Heart left ventricle (tissue), 16 donors: ENCODE measurements around the gene NINJ1. TPM values are rescaled to one million over a fixed set of nuclear protein-coding genes. Genes with fewer than 3 reads are reported as not detected.

Experiments
- ATAC-seq, 4 donors: fragments of 200-7000 bp; cut with Tn5 transposase; one replicate each; pipeline ENCODE4 v1.9.1; 2020 to 2022; ENCODE audit warnings: moderate library complexity in 4 of 4, mild to moderate bottlenecking in 3 of 4, moderate number of reproducible peaks in 1 of 4
- DNase-seq, 5 donors: peaks; one replicate each; pipeline ENCODE4 v3.0.0-alpha.2; 2020
- H3K27ac ChIP-seq, 12 donors: fragments of 200-600 bp; sonication (generic) in 4 of 12; one replicate each; pipeline versions ENCODE4 v1.5.0 to v1.8.0; 2016 to 2022; ENCODE audit warnings: mild to moderate bottlenecking in 2 of 12
- H3K27me3 ChIP-seq, 9 donors: fragments of 200-600 bp; sonication (generic) in 2 of 9; one replicate each; pipeline versions ENCODE4 v1.5.1 to v1.8.0; 2016 to 2022; ENCODE audit warnings: mild to moderate bottlenecking in 3 of 9
- H3K36me3 ChIP-seq, 9 donors: fragments of 200-600 bp; sonication (generic) in 2 of 9; one replicate each; pipeline versions ENCODE4 v1.5.0 to v1.8.0; 2018 to 2022; ENCODE audit warnings: mild to moderate bottlenecking in 2 of 9
- H3K4me1 ChIP-seq, 12 donors: fragments of 200-600 bp; sonication (generic) in 4 of 12; one replicate each; pipeline versions ENCODE4 v1.5.0 to v1.8.0; 2016 to 2022; ENCODE audit warnings: mild to moderate bottlenecking in 3 of 12
- H3K4me3 ChIP-seq, 12 donors: fragments of 200-600 bp; sonication (generic) in 4 of 12; one replicate each; pipeline versions ENCODE4 v1.5.0 to v1.8.0; 2017 to 2022; ENCODE audit warnings: mild to moderate bottlenecking in 9 of 12, moderate library complexity in 4 of 12
- H3K9me3 ChIP-seq, 12 donors: fragments of 200-600 bp; sonication (generic) in 4 of 12; one replicate each; pipeline versions ENCODE4 v1.5.0 to v1.8.0; 2016 to 2022; ENCODE audit warnings: mild to moderate bottlenecking in 1 of 12
- CTCF ChIP-seq, 12 donors: fragments of 200-600 bp; sonication (generic) in 4 of 12; IDR thresholded peaks; one replicate each; pipeline versions ENCODE4 v1.5.0 to v1.8.0; 2018 to 2022; ENCODE audit warnings: antibody characterized with exemption in 12 of 12, mild to moderate bottlenecking in 5 of 12
- POLR2A ChIP-seq, 2 donors: fragments of 450-650 bp; IDR thresholded peaks; one replicate each; pipeline ENCODE4 v1.6.1; 2017; ENCODE audit warnings: antibody characterized with exemption in 2 of 2, mild to moderate bottlenecking in 2 of 2, moderate library complexity in 2 of 2
- WGBS, 4 donors: extraction: QIAGEN DNeasy Blood & Tissue Kit in 2 of 4; methylation state at CpG; one replicate each; pipeline versions ENCODE4 v1.1.5 to v1.1.7; 2013 to 2018; 5-methylcytosine and 5-hydroxymethylcytosine counted together
- intact Hi-C, 10 donors: fragments of 100-400 bp; cut with DNase I; formaldehyde crosslinking; loops; one replicate each; pipeline versions ENCODE4 v1.11.1 to v1.14.2; 2022
- polyA plus RNA-seq, 2 donors: library from polyadenylated mRNA; stranded (reverse); fragments of 200-250 nt; gene quantifications; one replicate each; pipeline ENCODE4 v1.2.3, GENCODE V29; 2013
- total RNA-seq, 9 donors: library from RNA; depleted of rRNA in 2 of 9; stranded (reverse); fragments of >200 nt in 2 of 9; fragmentation: NEBNext Ultra II Directional in 3 of 9; extraction: Animal tissue kit (Norgen Biotek cat#: 25700) in 3 of 9; gene quantifications; one replicate each; pipeline versions ENCODE4 v1.1.0 to v1.2.4, GENCODE V29; 2016 to 2023
- donor health status: ischemic (EF 13 %, LVEDD 7.1; RV severe dilation, severe dysfunction).
- donor health status: healthy with polysubstance abuse.
- donor health status: DM: no; HTN: yes; CAD: no.
- donor health status: DM: no; HTN: no; CAD: no.
- donor health status: ischemic (EF 25% LVEDD 6.9; RV normal size, moderate dysfunction).
- donor health status: ischemic (EF 25% LVEDD 5.7; RV mildly dilated, moderate dysfunction).
- donor health status: healthy.
- donor health status: DM: yes; HTN: yes; CAD: no.
- donor health status: ischemic (EF 35%, LVEDD 5.7; RV mildly dilated, moderate dysfunction).
- donor health status: nonischemic (EF 11% LVEDD 7.7; RV severe dilation, severe dysfunction).
- donor health status: DM: yes; HTN: yes; CAD: no.
- donor health status: PGD.
- donor health status: ischemic (EF 29% LVEDD 5.4; RV normal size, mild dysfunction).
- donor health status: nonischemic (EF 23%, LVEDD 6.1; RV moderate dilation, normal function).

Gene NINJ1
- total and polyA plus RNA-seq, 11 donors: 42.2 to 96.1 (median 52.9) TPM

GRCh38 chr9:93083592-93084470, 50.2 kb downstream of the NINJ1 start:
- Histone ChIP-seq H3K27me3 (no peaks in the 10 kb centered on the region), H3K9me3 (no peaks in the 10 kb centered on the region), H3K4me1 (peaks cover 0 to 14% (median 0%) of the 10 kb centered on the region in 12 donors), H3K27ac (peak overlapping the region in 1 of 12 donors; percentile 18), H3K36me3 (no peaks in the 10 kb centered on the region), H3K4me3 (no peak overlapping the region)
- TF ChIP-seq CTCF (IDR thresholded peaks at IDR 0.05) (no peak), POLR2A (IDR thresholded peaks at IDR 0.05) (no peak)
- intact Hi-C loops: loop anchor here in 1 of 10 donors (10.0 kb wide), 2 partner anchors 69 to 119 kb away; no protein-coding TSS in a partner anchor
- DNase-seq (peak in 3 of 5 donors; percentile 9 to 33 (median 15)), ATAC-seq (no peak)
- WGBS, 4 donors: 88 to 93% (median 92%) methylated on average over 8 of the region's 8 CpGs

GRCh38 chr9:93082841-93083411, 51.1 kb downstream of the NINJ1 start:
- WGBS, 4 donors: 66 to 74% (median 70%) methylated on average over 13 to 18 of the region's 18 CpGs
- peak in 1 of 4 donors; percentile 22 for ATAC-seq
- DNase-seq: peak in 3 of 5 donors; percentile 15 to 47 (median 22)

GRCh38 chr9:93081931-93082330, 52.1 kb downstream of the NINJ1 start:
- no peak for DNase-seq

More at GRCh38 chr9:93082841-93083411, 51.1 kb downstream of the NINJ1 start:
- Histone ChIP-seq H3K27me3 (no peaks in the 10 kb centered on the region), H3K36me3 (no peaks in the 10 kb centered on the region), H3K4me1 (peaks cover 0 to 14% (median 0%) of the 10 kb centered on the region in 12 donors), H3K27ac (peak overlapping the region in 1 of 12 donors; percentile 18), H3K9me3 (no peaks in the 10 kb centered on the region), H3K4me3 (no peak overlapping the region)
- TF ChIP-seq POLR2A (IDR thresholded peaks at IDR 0.05): no peak
- TF ChIP-seq CTCF (IDR thresholded peaks at IDR 0.05): no peak
- intact Hi-C loops: loop anchor here in 1 of 10 donors (10.0 kb wide), 2 partner anchors 68 to 118 kb away; no protein-coding TSS in a partner anchor

More at GRCh38 chr9:93081931-93082330, 52.1 kb downstream of the NINJ1 start:
- H3K4me3 ChIP-seq: no peak overlapping the region
- intact Hi-C loops: loop anchor here in 1 of 10 donors (10.0 kb wide), 2 partner anchors 67 to 117 kb away; no protein-coding TSS in a partner anchor
- H3K9me3 ChIP-seq: no peaks in the 10 kb centered on the region
- TF ChIP-seq POLR2A (IDR thresholded peaks at IDR 0.05) (no peak), CTCF (IDR thresholded peaks at IDR 0.05) (no peak)
- no peak for ATAC-seq
- H3K27me3 ChIP-seq: no peaks in the 10 kb centered on the region
- peaks cover 0 to 14% (median 0%) of the 10 kb centered on the region in 12 donors for H3K4me1 ChIP-seq
- H3K36me3 ChIP-seq: no peaks in the 10 kb centered on the region
- no peak overlapping the region for H3K27ac ChIP-seq
- WGBS, 4 donors: 91 to 96% (median 93%) methylated on average over 3 of the region's 3 CpGs
